GM23338 (cell line): ENCODE data around the gene OR6C65. TPM values are rescaled to one million over a fixed set of nuclear protein-coding genes. Genes with fewer than 3 reads are reported as not detected.
"Not testable (repeated sequence)": the region's sequence is repeated elsewhere in the genome, so short reads cannot be mapped to it uniquely, and the experiment has no call there.

Experiments
- ATAC-seq: fragments of 200-7000 bp; cut with Tn5 transposase; 3 replicates; pipeline ENCODE4 v1.9.1; 2020
- DNase-seq: peaks from one replicate; pipeline ENCODE4 v3.0.0-alpha.2; 2015; ENCODE audit warnings: low spot score
- H2AFZ ChIP-seq: fragments of 200-600 bp; sonication (generic); 2 replicates; pipeline ENCODE4 v1.8.0; 2016; ENCODE audit warnings: antibody characterized with exemption, mild to moderate bottlenecking, moderate library complexity
- H3F3A ChIP-seq: fragments of 200-600 bp; sonication (generic); replicated peaks from 2 replicates; pipeline ENCODE4 v1.8.0; 2017; ENCODE audit warnings: antibody characterized with exemption, mixed run types, low read depth
- H3K27ac ChIP-seq: fragments of 200-600 bp; sonication (generic); 2 replicates; pipeline ENCODE4 v1.6.1; 2016; ENCODE audit warnings: low read depth
- H3K27me3 ChIP-seq: fragments of 200-600 bp; sonication (generic); 2 replicates; pipeline ENCODE4 v1.8.0; 2016; ENCODE audit warnings: mild to moderate bottlenecking, mixed run types, moderate library complexity; ENCODE audit not compliant: insufficient read depth
- H3K36me3 ChIP-seq: fragments of 200-600 bp; sonication (generic); 2 replicates; pipeline ENCODE4 v1.8.0; 2016; ENCODE audit warnings: mild to moderate bottlenecking; ENCODE audit not compliant: insufficient read depth
- H3K4me1 ChIP-seq: fragments of 200-600 bp; sonication (generic); 2 replicates; pipeline ENCODE4 v1.8.0; 2016; ENCODE audit warnings: mild to moderate bottlenecking, moderate library complexity; ENCODE audit not compliant: insufficient read depth
- H3K4me2 ChIP-seq: fragments of 200-600 bp; sonication (generic); 2 replicates; pipeline ENCODE4 v1.7.1; 2017; ENCODE audit warnings: mixed run types
- H3K4me3 ChIP-seq: fragments of 200-600 bp; sonication (generic); 2 replicates; pipeline ENCODE4 v1.6.1; 2016; ENCODE audit warnings: mixed run types
- H3K79me2 ChIP-seq: fragments of 200-600 bp; sonication (generic); replicated peaks from 2 replicates; pipeline ENCODE4 v1.8.0; 2017; ENCODE audit warnings: mild to moderate bottlenecking; ENCODE audit not compliant: insufficient read depth
- H3K9me2 ChIP-seq: fragments of 200-600 bp; sonication (generic); 2 replicates; pipeline ENCODE4 v1.8.0; 2017; ENCODE audit not compliant: insufficient read depth
- H4K20me1 ChIP-seq: fragments of 200-600 bp; sonication (generic); replicated peaks from 2 replicates; pipeline ENCODE4 v1.8.0; 2017; ENCODE audit warnings: mild to moderate bottlenecking; ENCODE audit not compliant: insufficient read depth
- H3K27ac Mint-ChIP-seq: 2 replicates; pipeline ENCODE4 v1.8.0; 2020; ENCODE audit warnings: inconsistent platforms, mild to moderate bottlenecking, moderate library complexity, mixed read lengths
- H3K27me3 Mint-ChIP-seq: 3 replicates; pipeline ENCODE4 v1.8.0; 2022; ENCODE audit warnings: low read depth, mild to moderate bottlenecking, moderate library complexity, mixed read lengths, inconsistent platforms; ENCODE audit not compliant: insufficient read depth, poor library complexity
- H3K36me3 Mint-ChIP-seq: 3 replicates; pipeline ENCODE4 v1.8.0; 2021; ENCODE audit warnings: low read depth, mild to moderate bottlenecking, inconsistent platforms, moderate library complexity, mixed read lengths
- H3K4me1 Mint-ChIP-seq: 3 replicates; pipeline ENCODE4 v1.8.0; 2020; ENCODE audit warnings: mild to moderate bottlenecking, inconsistent platforms, mixed read lengths
- H3K4me3 Mint-ChIP-seq: 3 replicates; pipeline ENCODE4 v1.8.0; 2021; ENCODE audit warnings: moderate library complexity, mild to moderate bottlenecking, inconsistent platforms, mixed read lengths
- H3K9me3 Mint-ChIP-seq: 3 replicates; pipeline ENCODE4 v1.8.0; 2020; ENCODE audit warnings: moderate library complexity, mild to moderate bottlenecking, inconsistent platforms, mixed read lengths
- NANOG ChIP-seq: IDR thresholded peaks from 2 replicates; pipeline ENCODE4 v1.6.1; 2016; ENCODE audit warnings: antibody characterized with exemption, borderline replicate concordance
- STAT1 ChIP-seq: IDR thresholded peaks from one replicate; pipeline ENCODE4 v1.6.1; 2016; ENCODE audit warnings: antibody characterized with exemption; ENCODE audit not compliant: unreplicated experiment
- polyA plus RNA-seq: library from polyadenylated mRNA; unstranded; fragments of >200 nt; fragmentation: Nextera tagmentation; extraction: Ambion mirVana; gene quantifications from 2 replicates; pipeline ENCODE4 v1.2.1, GENCODE V29; 2016
- total RNA-seq: library from RNA; depleted of rRNA; stranded (reverse); fragments of >200 nt; shearing (Covaris generic); gene quantifications from 2 replicates; pipeline ENCODE4 v1.2.3, GENCODE V29; 2014
- TF ChIP-seq, protein P1 (sequence below): fragments of 250-450 bp; sonication (Bioruptor Pico); IDR thresholded peaks from 2 replicates; pipeline ENCODE4 v1.5.0; 2020; ENCODE audit warnings: mild to moderate bottlenecking, moderate library complexity

OR6C65 gene
- total and polyA plus RNA-seq, 2 experiments from 2014 or later, result not detected

DNA sequence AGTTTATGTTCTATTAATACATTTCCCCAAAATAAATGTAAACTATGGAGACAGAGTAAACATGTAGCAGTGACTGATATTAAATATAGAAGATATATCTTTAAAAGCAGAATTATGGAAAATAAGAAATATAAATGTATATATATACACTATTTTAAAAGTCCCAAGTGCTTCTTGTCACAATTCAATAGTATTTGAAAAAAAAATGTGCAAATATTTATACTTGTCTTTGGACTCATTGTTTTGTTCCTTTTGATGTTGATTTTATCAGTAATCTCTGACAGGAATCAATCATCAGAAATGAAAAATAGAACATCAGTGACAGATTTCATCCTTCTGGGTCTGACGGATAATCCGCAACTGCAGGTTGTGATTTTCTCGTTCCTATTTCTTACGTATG is 25.6 kb downstream of the OR6C65 start, which contains the start of gene OR6C76:
TSS of gene OR6C76 (plus strand) at position 301 of the 400 bp plus-strand sequence. CDS start at position 301, 0 bp downstream.
- no peaks in the 10 kb centered on the region for H3K9me3 Mint-ChIP-seq
- ATAC-seq, result no peak
- Histone ChIP-seq H3K27ac (no peak within 1 kb of the TSS), H3K27me3 (no peaks in the 10 kb centered on the region), H3K4me1 (peaks cover 28% of the 10 kb centered on the region), H4K20me1 (no peaks in the 10 kb centered on the region), H3K79me2 (no peaks in the 10 kb centered on the region), H3F3A (no peaks in the 10 kb centered on the region), H3K9me2 (no peaks in the 10 kb centered on the region), H3K4me2 (no peak within 1 kb of the TSS), H2AFZ (no peak within 1 kb of the TSS), H3K36me3 (no peaks in the 10 kb centered on the region), H3K4me3 (no peak within 1 kb of the TSS)
- no peak within 1 kb of the TSS for H3K4me3 Mint-ChIP-seq
- H3K36me3 Mint-ChIP-seq, result no peaks in the 10 kb centered on the region
- peaks cover 33% of the 10 kb centered on the region for H3K4me1 Mint-ChIP-seq
- no peak for DNase-seq
- peak within 1 kb of the TSS; percentile 13; the same call in 1 of the 2 replicates for H3K27ac Mint-ChIP-seq
- TF ChIP-seq, protein P1, sequence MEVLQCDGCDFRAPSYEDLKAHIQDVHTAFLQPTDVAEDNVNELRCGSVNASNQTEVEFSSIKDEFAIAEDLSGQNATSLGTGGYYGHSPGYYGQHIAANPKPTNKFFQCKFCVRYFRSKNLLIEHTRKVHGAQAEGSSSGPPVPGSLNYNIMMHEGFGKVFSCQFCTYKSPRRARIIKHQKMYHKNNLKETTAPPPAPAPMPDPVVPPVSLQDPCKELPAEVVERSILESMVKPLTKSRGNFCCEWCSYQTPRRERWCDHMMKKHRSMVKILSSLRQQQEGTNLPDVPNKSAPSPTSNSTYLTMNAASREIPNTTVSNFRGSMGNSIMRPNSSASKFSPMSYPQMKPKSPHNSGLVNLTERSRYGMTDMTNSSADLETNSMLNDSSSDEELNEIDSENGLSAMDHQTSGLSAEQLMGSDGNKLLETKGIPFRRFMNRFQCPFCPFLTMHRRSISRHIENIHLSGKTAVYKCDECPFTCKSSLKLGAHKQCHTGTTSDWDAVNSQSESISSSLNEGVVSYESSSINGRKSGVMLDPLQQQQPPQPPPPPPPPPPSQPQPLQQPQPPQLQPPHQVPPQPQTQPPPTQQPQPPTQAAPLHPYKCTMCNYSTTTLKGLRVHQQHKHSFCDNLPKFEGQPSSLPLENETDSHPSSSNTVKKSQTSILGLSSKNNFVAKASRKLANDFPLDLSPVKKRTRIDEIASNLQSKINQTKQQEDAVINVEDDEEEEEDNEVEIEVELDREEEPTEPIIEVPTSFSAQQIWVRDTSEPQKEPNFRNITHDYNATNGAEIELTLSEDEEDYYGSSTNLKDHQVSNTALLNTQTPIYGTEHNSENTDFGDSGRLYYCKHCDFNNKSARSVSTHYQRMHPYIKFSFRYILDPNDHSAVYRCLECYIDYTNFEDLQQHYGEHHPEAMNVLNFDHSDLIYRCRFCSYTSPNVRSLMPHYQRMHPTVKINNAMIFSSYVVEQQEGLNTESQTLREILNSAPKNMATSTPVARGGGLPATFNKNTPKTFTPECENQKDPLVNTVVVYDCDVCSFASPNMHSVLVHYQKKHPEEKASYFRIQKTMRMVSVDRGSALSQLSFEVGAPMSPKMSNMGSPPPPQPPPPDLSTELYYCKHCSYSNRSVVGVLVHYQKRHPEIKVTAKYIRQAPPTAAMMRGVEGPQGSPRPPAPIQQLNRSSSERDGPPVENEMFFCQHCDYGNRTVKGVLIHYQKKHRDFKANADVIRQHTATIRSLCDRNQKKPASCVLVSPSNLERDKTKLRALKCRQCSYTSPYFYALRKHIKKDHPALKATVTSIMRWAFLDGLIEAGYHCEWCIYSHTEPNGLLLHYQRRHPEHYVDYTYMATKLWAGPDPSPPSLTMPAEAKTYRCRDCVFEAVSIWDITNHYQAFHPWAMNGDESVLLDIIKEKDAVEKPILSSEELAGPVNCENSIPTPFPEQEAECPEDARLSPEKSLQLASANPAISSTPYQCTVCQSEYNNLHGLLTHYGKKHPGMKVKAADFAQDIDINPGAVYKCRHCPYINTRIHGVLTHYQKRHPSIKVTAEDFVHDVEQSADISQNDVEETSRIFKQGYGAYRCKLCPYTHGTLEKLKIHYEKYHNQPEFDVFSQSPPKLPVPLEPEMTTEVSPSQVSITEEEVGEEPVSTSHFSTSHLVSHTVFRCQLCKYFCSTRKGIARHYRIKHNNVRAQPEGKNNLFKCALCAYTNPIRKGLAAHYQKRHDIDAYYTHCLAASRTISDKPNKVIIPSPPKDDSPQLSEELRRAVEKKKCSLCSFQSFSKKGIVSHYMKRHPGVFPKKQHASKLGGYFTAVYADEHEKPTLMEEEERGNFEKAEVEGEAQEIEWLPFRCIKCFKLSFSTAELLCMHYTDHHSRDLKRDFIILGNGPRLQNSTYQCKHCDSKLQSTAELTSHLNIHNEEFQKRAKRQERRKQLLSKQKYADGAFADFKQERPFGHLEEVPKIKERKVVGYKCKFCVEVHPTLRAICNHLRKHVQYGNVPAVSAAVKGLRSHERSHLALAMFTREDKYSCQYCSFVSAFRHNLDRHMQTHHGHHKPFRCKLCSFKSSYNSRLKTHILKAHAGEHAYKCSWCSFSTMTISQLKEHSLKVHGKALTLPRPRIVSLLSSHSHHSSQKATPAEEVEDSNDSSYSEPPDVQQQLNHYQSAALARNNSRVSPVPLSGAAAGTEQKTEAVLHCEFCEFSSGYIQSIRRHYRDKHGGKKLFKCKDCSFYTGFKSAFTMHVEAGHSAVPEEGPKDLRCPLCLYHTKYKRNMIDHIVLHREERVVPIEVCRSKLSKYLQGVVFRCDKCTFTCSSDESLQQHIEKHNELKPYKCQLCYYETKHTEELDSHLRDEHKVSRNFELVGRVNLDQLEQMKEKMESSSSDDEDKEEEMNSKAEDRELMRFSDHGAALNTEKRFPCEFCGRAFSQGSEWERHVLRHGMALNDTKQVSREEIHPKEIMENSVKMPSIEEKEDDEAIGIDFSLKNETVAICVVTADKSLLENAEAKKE (CRISPR knock-in tag), result no peak
- H3K27me3 Mint-ChIP-seq, result no peaks in the 10 kb centered on the region

DNA sequence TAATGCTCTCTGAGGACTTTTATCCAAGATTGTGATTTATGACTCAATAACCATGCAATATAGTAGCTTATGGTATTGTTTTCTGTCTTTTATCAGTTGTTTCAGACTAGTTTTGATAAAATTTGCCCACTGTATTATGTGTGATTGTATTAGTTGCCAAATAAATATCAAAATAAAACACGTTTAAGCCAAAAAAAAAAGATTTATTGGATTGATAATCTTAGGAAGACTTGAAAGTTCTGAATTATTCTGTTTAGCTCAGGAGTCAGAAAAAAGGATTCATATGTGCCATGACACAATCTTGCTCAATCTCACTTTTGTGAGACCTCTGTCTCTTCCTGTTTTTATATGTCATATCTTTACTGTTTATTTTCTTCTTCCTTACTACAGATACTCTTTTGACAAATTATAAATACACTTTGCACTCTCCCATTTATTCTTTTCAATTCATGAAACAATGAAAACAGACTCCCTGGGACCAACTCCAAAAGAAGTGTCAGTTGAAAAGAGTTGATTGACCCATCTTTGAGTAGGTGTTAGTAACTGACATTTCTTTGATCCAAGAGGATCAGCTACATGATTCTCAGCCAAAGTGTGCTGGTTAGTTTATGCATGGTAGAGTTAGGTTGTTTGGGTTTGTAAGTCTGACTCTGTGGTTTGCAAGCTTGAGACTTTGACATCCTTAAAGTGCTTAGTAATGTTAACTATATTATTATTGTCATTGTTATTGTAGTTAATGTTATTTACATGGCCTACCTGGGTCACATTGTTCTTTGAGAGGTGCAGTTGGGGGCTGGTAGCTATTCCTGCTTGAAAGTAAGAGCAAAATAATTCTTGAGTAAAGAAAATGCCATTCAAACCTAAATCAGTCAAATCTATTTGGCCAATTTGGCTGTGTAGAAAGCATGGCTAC is 28.3 kb downstream of the OR6C65 start:
- ATAC-seq, result peak; percentile 73

DNA sequence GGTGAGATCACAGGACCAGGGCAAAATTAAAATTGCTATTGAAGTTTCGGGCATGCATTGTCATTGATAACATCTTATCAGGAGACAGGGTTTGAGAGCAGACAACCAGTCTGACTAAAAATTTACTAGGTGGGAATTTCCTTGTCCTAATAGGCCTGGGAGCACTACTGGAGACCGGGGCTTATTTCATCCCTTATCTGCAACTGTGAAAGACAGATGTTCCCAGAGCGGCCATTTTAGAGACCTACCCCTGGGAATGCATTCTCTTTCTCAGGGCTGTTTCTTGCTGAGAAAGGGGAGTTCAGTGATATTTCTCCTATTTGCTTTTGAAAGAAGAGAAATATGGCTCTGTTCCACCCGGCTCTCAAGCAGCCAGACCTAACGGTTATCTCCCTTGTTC is 40.9 kb downstream of the OR6C65 start:
- H4K20me1 ChIP-seq, H3K4me1 ChIP-seq, H3K27ac ChIP-seq, H3K27me3 Mint-ChIP-seq, H3F3A ChIP-seq, H3K4me1 Mint-ChIP-seq, H3K4me3 Mint-ChIP-seq, H3K9me2 ChIP-seq, H3K4me2 ChIP-seq, H2AFZ ChIP-seq, H3K79me2 ChIP-seq, H3K4me3 ChIP-seq, H3K36me3 ChIP-seq, ATAC-seq, H3K27ac Mint-ChIP-seq, H3K27me3 ChIP-seq: not testable (repeated sequence)
- Mint-ChIP-seq H3K36me3 (peaks cover 18% of the 10 kb centered on the region; the same call in 2 of the 3 replicates), H3K9me3 (peaks cover 19% of the 10 kb centered on the region)
- peak; percentile 11 for DNase-seq

More for the DNA sequence above, 28.3 kb downstream of the OR6C65 start:
- Histone ChIP-seq H3K27ac (peak overlapping the region; percentile 12; the same call in 1 of the 2 replicates), H3K4me2 (peak overlapping the region; percentile 65), H2AFZ (no peak overlapping the region), H4K20me1 (no peaks in the 10 kb centered on the region), H3K36me3 (no peaks in the 10 kb centered on the region), H3K4me1 (peaks cover 28% of the 10 kb centered on the region), H3K9me2 (no peaks in the 10 kb centered on the region), H3K79me2 (no peaks in the 10 kb centered on the region), H3K4me3 (peak overlapping the region; percentile 15), H3K27me3 (no peaks in the 10 kb centered on the region), H3F3A (no peaks in the 10 kb centered on the region)
- Mint-ChIP-seq H3K4me1 (peaks cover 38% of the 10 kb centered on the region), H3K36me3 (no peaks in the 10 kb centered on the region), H3K9me3 (no peaks in the 10 kb centered on the region), H3K4me3 (peak overlapping the region; percentile 48), H3K27me3 (no peaks in the 10 kb centered on the region), H3K27ac (peak overlapping the region; percentile 54)
- no peak for TF ChIP-seq STAT1
- TF ChIP-seq NANOG, result peak; percentile 54
- DNase-seq, result peak; percentile 20
